DND-41 (cell line): ENCODE data around the gene ATP6AP2.

Experiments used
- EZH2 ChIP-seq: IDR thresholded peaks from 3 replicates; pipeline ENCODE4 v1.6.1; 2012; ENCODE audit warnings: borderline replicate concordance, low read depth, mild to moderate bottlenecking, moderate library complexity, low read length, inconsistent platforms; ENCODE audit not compliant: severe bottlenecking
- TF ChIP-seq, protein P1 (sequence below): IDR thresholded peaks from 2 replicates; pipeline ENCODE4 v1.5.1; 2012; ENCODE audit warnings: borderline replicate concordance, low read length, moderate library complexity, mild to moderate bottlenecking; ENCODE audit not compliant: poor library complexity, severe bottlenecking; ENCODE audit errors: extremely low read depth

DNA sequence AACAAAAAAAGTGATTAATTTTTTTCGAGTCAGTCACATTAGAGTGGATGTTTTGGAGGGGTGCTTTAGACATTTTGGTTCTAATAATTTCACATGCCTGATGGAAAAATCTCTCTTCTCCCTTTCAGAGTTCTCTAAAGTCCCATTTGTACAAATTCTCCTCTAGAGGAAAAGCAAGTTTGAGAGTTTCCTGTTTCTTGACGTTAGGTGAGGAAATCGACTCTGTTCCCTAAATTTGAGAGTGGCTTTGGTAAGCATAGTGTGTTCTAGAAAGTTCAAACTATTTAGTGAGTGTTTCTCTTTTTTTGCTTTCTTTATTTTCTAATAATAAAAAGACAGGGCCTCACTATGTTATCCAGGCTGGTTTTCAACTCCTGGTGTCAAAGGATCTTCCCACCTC, 1.6 kb upstream of the ATP6AP2 start:
- TF ChIP-seq, protein P1, sequence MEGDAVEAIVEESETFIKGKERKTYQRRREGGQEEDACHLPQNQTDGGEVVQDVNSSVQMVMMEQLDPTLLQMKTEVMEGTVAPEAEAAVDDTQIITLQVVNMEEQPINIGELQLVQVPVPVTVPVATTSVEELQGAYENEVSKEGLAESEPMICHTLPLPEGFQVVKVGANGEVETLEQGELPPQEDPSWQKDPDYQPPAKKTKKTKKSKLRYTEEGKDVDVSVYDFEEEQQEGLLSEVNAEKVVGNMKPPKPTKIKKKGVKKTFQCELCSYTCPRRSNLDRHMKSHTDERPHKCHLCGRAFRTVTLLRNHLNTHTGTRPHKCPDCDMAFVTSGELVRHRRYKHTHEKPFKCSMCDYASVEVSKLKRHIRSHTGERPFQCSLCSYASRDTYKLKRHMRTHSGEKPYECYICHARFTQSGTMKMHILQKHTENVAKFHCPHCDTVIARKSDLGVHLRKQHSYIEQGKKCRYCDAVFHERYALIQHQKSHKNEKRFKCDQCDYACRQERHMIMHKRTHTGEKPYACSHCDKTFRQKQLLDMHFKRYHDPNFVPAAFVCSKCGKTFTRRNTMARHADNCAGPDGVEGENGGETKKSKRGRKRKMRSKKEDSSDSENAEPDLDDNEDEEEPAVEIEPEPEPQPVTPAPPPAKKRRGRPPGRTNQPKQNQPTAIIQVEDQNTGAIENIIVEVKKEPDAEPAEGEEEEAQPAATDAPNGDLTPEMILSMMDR, result no peak
- no peak for TF ChIP-seq EZH2
